ENCODE measurements around the gene CAMKV.

- TF ChIP-seq TCF12 (IDR thresholded peaks at IDR 0.05; ENCODE audit: low read depth) = no peak
- TF ChIP-seq TAF1 (IDR thresholded peaks at IDR 0.05; ENCODE audit: low read depth) = no peak
- TF ChIP-seq YY1 (IDR thresholded peaks at IDR 0.05; ENCODE audit: low read depth) = no peak
These were observed 19.6 kb upstream of the CAMKV start for GRCh38 chr3:49889296-49889695.
